ENCODE data around the gene PRR20A.
"Not testable (repeated sequence)": the region's sequence is repeated elsewhere in the genome, so short reads cannot be mapped to it uniquely, and the experiment has no call there.

The PRR20A gene

DNA sequence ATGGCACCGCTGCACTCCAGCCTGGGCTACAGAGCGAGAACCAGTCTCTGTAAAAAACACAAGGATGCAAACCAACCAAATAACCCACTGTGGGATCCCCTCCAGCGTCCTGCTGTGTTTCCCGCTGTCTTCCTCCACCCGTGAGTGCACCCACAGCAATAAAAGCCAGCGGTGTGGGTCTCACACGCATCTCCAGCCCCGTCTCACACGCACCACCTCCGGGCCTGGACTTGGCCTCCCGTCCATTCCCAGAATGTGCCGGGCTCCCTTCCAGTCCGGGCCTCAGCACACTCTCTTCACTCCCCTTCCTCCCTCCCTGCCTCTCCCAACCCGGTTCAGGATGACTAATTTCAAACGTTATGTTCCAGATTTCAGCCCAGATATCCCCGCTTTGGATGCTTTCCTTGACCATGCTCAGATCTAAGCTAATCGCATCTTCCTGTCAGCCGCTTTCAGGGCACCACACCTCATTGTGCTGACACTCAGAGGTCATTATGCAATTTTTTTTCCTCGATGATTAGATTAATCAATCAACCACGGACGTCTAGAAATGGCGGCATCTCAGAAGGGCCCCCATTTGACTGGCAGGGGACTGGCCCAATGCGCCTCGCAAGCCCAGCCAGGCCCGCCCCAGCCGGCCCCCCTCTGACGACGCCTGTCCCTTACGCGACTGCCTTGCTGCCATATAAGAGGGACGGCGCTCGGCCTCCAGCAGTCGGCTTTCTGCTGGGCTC lies at the start of gene PRR20A:
TSS of gene PRR20A (plus strand) at position 684 of the 734 bp plus-strand sequence. CDS start 387 bp downstream, outside the sequence.
- DNase-seq, result not testable (repeated sequence)

DNA sequence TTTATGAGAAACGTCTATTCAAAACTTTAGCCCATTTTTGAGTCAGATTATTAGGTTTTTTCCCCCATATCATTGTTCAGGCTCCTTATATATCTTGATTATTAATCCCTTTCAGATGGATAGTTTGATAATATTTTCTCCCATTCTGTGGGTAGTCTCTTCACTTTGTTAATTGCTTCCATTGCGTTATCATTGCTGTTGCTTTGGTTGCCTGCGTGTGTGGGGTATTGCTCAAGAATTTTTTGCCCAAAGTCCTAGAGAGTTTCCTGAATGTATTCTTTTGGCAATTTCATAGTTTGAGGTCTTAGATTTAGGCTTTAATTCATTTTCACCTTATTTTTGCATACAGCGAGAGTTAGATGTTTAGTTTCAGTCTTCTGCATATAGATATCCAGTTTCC lies 25.8 kb upstream of the PRR20A start:
- no peak for DNase-seq

DNA sequence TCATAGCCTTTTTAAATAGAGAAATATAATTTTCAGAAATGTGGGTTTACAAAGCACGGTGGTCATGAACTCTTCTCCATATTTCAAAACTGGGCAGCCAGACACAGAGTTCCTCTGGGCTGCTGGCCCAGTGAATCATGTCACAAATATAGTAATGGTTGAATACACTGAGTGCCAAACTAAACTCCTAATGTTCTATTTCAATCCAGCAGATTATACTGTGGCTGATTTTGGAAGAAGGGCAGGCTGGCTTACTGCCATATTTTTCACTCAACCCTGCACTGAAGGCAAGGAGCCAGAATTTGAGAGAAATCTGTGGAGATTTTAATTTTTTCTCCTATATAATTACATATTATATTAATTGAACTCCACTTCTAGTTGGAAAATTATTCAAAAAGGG lies 17.0 kb upstream of the PRR20A start:
- DNase-seq, result no peak

DNA sequence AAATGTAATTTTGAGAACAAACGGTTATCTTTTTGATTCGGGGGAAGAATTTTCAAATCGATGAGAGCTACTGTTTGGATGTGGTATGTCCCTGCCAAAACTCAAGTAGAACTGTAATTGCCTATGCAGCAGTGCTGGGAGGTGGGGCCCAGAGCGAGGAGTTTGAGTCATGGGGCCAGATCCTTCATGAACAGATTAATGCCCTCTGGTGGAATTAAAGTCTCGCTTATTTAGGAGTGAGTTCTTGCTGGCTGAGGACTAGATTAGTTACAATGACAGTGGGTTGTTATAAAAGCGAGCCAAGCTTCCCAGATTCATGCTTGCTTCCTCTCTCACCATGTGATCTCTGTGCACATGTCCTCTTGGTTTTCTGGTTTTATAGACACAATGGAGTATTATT lies 11.8 kb upstream of the PRR20A start:
- no peak for DNase-seq

DNA sequence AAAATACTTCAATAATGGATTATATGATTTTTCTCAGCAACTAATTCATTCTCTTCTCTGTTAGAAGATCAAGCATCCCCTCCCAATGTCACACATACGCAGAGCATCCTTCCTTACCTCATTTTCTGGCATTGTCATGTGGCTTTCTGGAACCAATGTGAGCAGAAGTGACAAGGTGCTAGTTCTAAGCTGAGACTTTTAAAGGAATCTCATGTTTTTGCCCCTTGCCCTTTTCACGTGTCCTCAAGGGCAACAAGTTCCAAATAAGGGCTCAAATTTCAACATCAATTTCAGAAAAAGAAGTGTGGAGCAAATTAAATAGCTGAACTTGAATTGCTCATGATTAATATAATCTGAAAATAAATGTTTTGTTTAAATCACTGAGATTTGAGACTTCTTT lies 4.6 kb upstream of the PRR20A start:
- no peak for DNase-seq

DNA sequence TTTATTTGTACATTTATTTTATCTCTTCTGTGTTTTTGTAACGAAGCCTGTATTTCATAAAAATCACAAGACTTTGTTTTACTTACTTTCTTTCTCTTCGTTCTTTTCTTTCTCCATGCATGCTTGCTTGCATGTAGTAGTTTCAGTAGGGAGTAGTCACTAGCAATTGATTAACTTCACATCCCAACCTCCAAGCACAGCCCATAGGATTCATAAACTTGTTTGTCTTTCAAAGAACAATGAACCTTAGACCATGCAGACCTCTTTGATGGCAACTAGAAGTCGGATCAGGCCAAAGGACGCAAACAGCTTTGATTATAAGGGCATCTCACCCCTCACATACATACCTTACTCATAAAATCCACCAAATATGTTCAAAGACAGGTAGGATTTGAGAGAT lies 3.1 kb upstream of the PRR20A start:
- DNase-seq, result no peak

DNA sequence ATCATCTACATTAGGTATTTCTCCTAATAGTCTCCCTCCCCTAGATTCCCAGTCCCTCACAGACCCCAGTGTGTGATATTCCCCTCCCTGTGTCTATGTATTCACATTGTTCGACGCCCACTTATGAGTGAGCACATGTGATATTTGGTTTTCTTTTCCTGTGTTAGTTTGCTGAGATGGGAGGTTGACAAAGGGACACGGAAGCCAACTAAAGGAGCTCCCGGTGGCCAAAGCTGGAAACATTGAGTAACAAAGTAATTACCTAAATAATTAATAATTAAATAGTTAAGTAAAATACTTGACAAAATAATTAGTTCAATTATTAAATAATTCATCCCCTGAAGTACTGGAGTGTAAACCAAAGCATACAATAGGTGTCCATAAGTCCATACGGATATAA lies 1.7 kb upstream of the PRR20A start:
- DNase-seq, result no peak

DNA sequence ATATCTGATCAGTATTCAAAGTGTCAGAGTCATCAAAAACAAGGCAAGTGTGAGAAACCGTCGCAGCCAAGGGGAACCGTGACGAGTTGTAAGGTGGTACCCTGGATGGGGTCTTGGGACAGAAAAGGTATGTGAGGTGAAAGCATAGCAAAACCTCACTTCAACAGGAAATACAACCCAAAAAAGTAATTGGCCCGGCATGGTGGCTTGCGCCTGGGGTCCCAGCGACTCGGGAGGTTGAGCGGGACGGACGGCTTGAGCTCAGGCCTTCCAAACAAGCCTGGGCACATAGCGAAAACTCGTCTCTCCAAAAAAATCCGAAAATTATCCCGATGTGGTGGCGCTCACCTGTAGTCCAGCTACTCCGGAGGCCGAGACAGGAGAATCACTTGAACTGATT lies 937 bp upstream of the PRR20A start:
- not testable (repeated sequence) for DNase-seq

DNA sequence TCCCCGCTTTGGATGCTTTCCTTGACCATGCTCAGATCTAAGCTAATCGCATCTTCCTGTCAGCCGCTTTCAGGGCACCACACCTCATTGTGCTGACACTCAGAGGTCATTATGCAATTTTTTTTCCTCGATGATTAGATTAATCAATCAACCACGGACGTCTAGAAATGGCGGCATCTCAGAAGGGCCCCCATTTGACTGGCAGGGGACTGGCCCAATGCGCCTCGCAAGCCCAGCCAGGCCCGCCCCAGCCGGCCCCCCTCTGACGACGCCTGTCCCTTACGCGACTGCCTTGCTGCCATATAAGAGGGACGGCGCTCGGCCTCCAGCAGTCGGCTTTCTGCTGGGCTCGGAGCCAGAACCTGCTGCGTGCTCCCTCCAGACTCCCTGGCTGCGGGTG lies 6.5 kb downstream of the PRR20A start, which contains the start of gene PRR20B:
TSS of gene PRR20B (plus strand) at position 301 of the 400 bp plus-strand sequence. CDS start 387 bp downstream, outside the sequence.
- not testable (repeated sequence) for DNase-seq

DNA sequence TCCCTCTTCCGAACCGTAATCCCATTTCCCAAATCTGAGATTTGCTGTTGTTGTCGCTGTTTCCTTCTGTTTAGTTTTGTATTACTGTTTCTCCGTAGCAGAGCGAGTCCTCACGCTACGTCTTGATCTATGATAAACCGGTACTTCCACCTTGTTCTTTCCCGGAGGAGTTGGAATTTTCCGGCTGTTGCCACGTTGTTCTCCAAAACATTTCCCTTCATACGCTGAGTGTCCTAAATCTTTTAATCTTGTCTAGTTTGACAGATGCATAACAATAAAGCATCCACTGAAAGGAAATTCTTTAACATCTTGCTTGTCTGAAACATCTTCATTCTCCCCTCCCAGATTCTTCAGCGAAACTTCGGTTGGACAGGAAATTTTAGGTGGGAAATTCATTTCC lies 7.4 kb downstream of the PRR20A start:
- DNase-seq, result not testable (repeated sequence)

DNA sequence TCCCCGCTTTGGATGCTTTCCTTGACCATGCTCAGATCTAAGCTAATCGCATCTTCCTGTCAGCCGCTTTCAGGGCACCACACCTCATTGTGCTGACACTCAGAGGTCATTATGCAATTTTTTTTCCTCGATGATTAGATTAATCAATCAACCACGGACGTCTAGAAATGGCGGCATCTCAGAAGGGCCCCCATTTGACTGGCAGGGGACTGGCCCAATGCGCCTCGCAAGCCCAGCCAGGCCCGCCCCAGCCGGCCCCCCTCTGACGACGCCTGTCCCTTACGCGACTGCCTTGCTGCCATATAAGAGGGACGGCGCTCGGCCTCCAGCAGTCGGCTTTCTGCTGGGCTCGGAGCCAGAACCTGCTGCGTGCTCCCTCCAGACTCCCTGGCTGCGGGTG lies 13.0 kb downstream of the PRR20A start, which contains the start of gene PRR20C:
TSS of gene PRR20C (plus strand) at position 301 of the 400 bp plus-strand sequence. CDS start 387 bp downstream, outside the sequence.
- not testable (repeated sequence) for DNase-seq

DNA sequence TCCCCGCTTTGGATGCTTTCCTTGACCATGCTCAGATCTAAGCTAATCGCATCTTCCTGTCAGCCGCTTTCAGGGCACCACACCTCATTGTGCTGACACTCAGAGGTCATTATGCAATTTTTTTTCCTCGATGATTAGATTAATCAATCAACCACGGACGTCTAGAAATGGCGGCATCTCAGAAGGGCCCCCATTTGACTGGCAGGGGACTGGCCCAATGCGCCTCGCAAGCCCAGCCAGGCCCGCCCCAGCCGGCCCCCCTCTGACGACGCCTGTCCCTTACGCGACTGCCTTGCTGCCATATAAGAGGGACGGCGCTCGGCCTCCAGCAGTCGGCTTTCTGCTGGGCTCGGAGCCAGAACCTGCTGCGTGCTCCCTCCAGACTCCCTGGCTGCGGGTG lies 19.6 kb downstream of the PRR20A start, which contains the start of gene PRR20D:
TSS of gene PRR20D (plus strand) at position 301 of the 400 bp plus-strand sequence. CDS start 387 bp downstream, outside the sequence.
- DNase-seq, result not testable (repeated sequence)

DNA sequence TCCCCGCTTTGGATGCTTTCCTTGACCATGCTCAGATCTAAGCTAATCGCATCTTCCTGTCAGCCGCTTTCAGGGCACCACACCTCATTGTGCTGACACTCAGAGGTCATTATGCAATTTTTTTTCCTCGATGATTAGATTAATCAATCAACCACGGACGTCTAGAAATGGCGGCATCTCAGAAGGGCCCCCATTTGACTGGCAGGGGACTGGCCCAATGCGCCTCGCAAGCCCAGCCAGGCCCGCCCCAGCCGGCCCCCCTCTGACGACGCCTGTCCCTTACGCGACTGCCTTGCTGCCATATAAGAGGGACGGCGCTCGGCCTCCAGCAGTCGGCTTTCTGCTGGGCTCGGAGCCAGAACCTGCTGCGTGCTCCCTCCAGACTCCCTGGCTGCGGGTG lies 26.2 kb downstream of the PRR20A start, which contains the start of gene PRR20E:
TSS of gene PRR20E (plus strand) at position 301 of the 400 bp plus-strand sequence. CDS start 387 bp downstream, outside the sequence.
- DNase-seq, result not testable (repeated sequence)

DNA sequence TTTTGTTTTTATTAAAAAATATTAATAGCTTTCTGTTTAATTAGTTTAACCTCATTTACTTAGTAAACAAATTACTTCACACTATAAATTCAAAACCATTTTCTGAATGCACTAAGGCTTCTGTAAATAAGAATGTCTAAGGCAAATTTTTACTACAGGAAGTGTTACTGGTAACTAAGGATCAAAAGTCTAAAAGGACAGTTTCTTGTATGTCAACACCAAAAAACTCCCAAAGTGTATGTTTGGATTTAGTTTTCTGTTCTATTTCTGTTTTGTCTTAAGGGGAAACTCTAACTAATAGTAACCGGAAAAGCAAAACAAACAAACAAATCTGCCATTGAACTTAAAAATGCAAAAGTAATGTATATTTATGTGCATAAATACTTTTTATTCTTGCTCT lies 50.9 kb downstream of the PRR20A start:
- DNase-seq, result no peak
